Measurements from ENCODE around the gene APOL4.
"Not testable (repeated sequence)": the region's sequence is repeated elsewhere in the genome, so short reads cannot be mapped to it uniquely, and the experiment has no call there.

The APOL4 gene

DNA sequence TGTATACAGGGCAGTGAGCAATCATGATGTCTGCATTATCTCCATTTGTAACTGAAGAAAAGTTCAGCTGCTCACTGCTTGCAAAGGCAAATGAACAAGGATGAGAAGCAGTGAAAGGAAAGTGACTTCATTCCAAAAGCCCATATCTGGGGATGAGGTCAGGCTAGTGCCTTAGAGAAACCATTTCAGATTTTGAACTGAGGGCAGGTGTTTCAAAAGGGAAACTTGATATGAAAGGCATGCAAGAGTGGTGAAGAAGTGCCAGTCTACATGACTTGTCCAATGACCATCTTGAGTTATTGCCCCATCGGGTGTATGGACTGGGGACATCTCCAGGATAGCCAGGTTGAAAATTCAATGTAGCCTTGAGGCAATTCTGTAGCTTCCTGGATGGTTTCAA is 7.3 kb upstream of the APOL4 start:
- no peak for DNase-seq (ENCODE audit: low read depth in 2 of 2)

DNA sequence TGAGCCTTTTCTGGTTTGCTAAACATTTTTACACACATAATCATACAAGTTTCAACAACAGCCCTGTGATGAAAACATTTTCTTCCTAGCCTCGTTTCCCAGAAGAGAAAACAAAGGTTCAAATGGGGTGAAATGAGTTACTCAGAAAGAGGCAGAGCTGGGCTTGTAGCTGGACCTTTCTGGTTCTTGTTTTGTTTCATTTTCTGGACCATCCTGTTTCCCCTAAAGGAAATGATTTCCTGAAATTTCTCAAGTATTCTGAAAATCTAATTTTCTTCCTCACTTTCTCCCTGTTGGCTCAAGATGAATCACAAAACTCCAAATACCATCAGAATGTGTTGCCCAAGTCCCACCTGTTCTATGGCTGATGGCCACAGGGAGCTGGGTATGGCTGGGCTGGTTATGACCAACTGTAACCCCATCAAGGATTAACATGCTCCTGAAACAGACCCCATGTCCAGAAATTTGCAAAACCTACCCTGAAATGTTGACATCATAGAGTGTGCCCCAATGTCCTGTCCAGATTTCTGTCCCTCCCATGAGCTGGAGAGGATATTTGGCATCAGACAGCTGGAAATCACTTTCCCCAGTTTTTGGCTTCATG is 6.7 kb upstream of the APOL4 start:
- DNase-seq (ENCODE audit: low read depth in 2 of 2) = no peak

DNA sequence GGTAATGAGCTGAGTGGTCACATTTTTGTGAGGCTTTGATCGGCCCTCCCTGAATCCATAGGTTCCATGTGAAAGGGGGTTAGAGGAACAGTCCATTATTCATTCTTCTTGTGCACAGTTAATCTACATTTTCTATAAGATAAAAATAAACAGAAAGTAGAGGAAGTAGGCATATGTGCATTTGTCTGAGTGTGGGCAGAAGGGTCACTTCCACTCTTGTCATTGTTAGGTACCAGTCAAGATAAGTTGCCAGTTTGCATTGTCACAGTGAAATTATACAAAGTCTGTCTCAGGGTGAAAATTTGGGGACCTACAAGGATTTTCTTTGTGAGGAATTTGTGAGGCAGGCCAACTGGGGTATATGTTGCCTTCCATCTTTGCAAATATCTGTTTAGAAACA is 4.6 kb upstream of the APOL4 start:
- no peak for DNase-seq (ENCODE audit: low read depth in 2 of 2)

DNA sequence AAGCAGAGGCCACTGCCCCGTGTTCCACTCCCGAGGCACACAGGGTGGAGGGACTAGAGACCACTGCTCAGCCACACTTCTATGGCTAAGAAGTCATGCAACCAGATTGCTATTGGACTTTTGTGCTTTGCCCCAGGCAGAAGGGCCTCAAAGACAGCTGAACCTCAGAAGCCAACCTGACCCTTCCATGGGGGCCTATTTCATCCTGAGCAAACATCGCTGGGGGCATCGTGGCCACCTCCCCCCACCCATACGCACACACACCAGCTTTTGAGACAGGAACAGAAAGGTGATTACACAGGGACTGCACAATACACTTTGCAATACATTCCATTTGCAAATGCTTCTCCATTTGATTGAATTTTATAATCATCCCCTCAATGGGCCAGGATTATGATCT is 4.0 kb upstream of the APOL4 start:
- DNase-seq (ENCODE audit: low read depth in 2 of 2) = not testable (repeated sequence)

DNA sequence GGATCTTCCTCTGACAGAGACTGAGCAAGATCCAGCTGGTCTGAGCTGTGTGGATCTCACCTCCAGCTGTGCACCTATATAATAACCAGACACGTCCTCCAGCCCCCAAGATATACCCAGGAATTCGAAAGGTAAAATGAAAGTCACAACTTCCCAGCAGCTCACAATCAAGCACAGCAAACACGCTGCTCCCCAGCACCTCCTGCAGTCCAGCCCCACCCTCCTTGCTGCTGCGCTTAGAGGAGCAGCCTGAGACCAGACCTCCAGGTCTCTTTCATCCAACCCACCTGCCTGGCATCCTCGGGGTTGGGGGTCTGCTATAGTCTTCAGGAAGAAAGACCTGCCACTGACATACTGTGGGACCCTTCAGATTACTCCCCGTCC is 3.0 kb upstream of the APOL4 start:
- DNase-seq (ENCODE audit: low read depth in 2 of 2) = no peak

DNA sequence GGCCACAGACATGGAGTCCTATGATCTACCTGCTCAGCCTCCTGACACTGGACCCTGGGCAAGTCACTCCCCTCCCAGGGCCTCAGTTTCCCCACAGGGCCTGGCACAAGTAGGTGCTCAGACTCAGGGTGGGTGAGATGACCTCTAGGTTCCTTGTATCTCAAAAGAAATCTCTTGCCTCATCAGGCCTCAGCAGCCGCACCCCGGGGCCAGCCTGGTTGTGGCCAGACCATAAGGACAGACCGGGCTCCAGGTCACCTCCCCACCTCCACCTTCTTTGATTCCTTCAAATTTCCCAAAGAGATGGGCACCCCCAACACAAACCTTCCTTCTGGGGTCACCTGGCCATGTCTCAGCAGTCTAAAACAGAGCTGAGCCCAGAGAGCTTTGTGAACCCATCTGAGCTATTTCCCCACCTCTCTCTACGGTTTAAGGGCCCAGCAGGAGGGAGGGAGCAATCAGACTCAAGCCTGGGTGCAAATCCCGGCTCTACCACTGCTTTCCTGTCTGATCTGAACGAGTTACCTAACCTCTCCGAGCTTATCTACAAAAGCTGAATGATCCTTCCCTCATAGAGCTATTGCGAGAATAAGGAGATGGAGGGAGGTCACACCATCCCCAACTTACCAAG is 2.5 kb upstream of the APOL4 start:
- no peak for DNase-seq (ENCODE audit: low read depth in 2 of 2)

DNA sequence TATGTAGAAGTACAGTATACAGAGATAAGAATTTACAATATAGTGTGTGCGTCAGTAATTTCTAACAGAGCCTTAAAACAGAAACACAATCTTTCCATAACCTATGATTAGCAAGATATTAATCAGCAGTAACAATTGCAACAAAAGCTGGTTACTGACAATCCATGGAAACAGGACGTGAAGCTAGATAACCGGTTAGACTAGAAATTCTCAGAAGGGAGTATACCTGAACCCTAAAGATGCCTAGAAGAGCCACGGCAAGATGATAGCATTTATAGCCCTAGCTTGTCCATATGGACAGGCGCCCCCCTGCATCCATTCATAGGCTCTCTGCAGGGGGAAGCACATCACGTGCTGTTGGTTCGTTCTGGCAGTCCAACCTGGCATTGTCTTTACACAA is 1.8 kb upstream of the APOL4 start:
- not testable (repeated sequence) for DNase-seq (ENCODE audit: low read depth in 2 of 2)

DNA sequence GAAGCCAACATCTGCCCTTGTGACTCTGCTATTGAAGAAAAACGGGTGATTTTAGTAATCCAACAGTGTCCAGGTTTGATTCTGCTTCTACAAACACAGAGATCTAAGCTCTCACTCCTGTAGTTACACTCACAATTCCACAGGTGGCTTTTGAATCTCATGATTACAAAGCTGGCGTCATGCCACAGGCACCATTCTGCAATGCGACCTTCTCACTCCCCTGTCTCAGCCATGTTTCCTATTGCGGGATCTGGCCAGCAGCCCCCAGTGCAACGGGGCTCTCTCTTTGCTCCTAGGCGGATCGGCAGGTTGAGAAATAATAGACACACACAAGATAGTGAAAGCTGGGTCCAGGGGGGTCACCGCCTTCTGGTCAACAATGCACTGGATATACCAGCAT is 1.3 kb upstream of the APOL4 start:
- DNase-seq (ENCODE audit: low read depth in 2 of 2) = not testable (repeated sequence)

DNA sequence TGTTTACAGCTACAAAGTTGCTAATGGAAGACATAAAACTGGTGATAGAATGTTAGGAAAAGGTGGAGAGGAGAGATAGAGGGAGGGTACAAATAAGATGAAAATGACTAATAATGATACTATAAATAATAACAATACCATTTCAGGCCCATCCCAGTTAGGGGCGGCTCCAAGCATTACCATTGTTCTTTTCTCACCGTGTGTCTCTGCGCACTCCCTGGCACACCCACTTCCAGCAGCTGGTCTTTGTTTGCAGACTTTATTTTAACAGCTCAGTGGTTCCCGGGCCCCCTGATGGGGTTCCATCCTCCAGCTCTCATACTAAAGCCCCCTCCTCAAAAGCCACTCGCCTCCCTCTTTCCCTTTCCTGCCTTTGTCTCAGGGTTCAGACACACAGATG is 584 bp downstream of the APOL4 start:
- DNase-seq (ENCODE audit: low read depth in 2 of 2) = not testable (repeated sequence)

DNA sequence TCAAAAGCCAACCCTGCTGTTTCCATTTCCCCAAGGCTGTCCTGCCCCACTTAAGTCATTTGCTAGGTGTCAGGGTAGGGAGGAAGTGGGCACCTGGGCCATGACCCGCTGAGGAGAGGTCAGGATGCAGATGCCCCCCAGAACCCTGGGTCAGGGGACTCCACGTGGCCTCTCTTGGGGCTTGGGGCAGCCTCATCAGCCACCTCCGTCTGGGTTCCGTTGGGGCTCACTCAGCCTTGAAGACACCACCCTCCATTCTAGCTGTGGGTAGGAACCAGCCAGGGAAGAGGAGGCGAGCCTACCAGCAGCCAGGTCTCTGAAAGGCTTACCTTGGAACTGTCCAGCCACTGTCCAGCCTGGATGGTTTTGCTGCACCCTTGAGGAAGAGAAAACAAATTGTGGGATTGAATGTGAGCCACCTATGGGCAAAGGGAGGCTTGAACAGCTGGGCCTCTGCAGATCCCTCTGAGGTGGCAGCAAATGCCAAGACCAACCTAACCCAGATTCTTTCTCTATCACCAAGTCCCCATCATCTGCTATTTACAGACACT is 2.5 kb downstream of the APOL4 start:
- DNase-seq (ENCODE audit: low read depth in 2 of 2) = no peak

DNA sequence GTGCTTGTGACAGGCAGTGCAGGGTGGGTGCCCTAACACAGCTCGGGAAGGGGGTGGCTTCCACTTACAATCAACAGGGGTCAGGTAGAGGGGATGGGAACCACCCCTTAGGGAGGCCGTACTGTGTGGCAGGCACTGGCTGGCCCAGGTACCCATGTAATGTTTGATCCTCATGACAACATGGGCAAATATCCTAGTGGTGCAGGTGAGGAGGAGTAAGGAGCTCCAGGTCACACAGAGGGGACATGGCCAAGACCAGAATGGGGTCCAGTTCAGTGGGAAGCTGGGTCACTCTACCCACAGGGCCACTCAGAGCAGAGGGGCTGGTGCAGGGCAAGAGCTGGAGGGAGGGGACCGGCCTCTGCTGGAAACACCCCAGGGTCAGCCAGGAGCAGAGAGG is 3.1 kb downstream of the APOL4 start:
- DNase-seq (ENCODE audit: low read depth in 2 of 2) = no peak

DNA sequence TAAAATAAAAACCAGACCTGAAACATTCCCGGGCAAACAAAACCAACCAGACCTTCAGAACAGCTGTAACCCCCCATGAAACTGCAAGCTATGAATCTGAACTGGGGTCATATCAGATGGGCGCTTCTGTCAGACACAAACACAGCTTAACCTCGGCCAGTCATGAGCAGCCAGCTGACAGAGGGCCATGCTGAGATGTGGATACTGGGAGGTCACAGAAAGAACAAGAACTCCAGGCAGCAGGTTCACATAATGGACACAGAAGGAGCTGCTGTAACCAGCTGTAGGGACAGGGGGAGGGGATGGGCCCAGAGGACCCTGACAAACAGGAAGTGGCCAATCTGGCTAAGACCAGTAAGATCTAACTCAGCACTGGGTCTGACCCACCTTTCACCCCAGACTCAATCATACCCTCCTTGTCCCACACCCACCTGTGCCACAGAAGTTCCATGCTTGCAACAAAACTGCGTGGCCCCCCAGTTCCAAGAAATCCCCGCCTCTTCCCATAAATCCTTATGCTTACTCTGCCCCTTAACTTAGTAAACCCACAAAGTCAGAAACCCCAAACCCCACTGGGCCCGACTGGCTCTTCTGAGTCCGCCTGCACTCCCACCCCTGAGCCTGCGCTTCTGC is 4.0 kb downstream of the APOL4 start:
- no peak for DNase-seq (ENCODE audit: low read depth in 2 of 2)

DNA sequence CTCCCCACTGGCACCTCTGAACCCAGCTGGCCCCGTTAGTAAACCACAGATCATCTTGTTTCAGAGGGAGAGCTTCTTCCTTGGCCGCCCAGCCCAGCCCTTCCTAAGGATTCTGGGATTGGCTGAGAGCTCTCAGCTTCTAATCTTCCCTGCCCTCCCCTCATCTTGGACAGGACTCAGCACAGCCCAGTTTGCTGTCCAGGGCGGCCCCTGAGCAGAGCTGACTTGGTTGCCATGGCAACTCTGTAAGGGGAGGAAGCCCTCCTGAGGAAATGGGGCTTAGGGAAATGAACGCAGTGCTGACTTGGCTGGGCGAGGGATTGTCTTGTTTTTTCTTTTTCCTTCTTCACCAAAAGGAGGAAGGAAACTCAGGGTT is 4.6 kb downstream of the APOL4 start:
- DNase-seq (ENCODE audit: low read depth in 2 of 2) = no peak

DNA sequence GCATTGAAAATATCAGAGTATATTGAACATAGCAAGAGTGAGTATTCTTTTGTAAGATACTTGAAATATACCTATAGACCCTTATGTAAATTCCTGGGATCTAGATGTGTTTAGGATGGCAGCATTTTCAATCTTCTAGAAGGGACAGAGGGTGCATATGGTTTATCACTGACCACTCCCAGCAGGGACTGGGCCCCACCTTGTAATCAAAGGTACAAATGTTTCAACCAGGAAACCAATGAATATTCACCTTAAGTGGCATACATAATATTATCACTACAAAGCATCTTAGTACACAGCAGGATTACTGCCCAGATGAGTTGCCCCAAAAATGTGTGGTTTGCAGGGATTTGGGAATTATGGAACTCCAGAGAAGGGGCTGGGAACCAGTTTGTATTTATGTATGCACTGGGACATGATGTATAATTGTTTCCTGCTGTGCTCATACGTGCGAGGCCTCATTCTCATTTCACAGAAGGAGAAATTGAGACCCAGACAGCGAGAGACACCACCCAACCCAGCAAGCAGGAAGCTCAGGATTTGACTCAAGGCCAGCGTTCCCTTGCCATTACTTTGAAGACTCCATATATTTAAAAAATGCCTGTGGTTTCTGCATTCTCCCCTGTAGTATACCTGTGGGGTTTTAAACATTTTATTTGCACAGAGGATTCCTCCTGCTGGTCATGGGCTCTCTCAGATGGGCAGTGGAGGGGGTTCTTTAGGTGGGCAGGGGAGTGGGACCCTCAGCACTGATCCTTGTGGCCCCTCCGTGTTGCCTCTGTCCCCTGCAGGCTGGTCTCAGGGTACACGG is 5.2 kb downstream of the APOL4 start:
- no peak for DNase-seq (ENCODE audit: low read depth in 2 of 2)

DNA sequence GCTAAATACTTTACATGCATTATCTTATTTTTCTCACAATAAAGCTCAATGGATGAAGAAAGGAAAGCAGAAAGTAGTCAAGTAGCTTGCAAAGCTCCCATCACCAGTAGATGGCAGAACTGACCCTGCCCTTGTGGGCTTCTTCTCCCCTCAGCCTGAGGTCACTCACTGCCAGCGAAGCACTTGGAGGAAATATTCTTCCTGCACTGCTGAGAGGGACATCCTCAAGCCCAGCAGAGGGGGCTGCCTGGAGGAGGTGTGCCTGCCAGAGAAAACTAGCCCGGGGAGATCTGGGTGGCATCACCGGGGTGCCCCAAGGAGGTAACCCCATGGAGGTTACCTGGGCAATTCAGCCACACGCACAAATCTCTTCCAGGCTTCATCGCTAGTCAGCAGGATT is 6.6 kb downstream of the APOL4 start:
- DNase-seq (ENCODE audit: low read depth in 2 of 2) = peak; percentile 15 to 22

DNA sequence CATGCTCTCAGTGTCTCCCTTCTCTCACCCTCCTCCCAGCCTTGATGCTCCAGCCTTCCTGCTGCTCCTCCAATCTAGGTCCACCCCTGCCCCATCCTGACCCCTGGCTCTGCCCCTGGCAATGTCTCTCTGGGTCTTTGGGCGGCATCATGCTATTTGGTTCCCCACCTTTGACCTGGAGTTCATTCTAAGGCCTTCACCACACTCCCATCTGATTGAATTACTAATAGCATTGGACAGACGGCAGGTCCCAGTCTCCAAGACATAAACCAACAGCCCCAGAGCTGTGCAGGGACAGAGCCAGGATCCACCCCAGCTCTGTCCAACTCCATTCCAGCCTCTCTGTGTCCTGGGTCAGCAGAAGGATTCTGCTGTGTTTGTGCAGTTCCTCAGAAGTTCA is 7.2 kb downstream of the APOL4 start:
- no peak for DNase-seq (ENCODE audit: low read depth in 2 of 2)

DNA sequence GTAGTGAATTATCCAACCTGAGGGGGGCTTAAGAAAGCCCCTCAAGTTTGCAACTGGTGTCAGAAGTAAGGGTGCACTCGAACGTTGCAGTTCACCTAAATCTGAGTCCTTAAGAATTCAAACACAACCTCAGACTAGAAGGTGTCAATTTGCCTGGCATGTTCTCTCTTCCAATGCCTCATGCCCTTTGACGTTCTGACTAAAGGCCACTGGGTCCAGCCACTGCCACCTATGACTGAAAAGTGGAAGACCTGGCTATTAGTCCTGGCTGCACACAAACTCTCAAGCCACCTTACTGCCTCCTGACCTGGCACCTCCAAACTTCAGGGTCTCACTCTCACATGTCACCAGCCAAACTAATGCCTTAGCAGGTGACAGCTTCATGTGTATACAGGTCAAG is 8.0 kb downstream of the APOL4 start:
- no peak for DNase-seq (ENCODE audit: low read depth in 2 of 2)

DNA sequence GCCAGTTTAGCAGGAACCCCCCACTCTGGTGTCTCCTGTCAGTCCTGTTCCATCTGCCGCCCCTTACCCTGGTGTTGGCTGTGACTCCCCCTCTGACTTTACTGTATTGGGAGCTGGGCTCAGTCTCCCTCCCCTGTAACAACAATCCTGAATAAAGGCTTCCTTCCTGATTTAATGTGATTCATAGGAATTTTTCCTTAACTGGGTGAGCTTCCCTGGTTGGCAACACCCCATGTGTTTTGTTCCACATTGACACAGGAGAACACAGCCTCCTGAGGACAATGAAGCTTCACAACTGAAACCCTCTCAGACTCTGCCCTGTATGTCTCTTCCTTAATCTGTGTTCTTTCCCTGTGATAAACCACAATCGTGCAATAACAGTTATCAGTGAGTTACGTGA is 8.4 kb downstream of the APOL4 start:
- no peak for DNase-seq (ENCODE audit: low read depth in 2 of 2)

DNA sequence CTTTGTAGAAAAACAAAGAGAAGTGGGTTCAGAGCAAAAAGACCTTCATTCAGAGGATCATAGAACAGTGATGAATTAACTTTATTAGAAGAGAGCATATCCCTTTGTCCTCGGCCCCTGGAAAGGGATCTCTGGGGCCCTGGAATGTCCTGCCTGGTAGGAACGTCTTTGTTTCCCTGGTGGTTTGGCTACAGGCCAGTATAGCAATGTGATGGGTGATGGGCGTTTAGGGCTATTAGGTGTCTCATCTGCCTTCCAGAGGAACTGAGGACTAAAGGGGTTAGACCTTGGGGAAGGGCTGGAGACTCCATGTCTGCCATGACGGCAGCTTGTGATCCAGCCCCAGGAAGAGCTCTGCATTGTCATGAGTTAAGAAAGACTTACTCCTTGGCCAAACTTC is 9.1 kb downstream of the APOL4 start:
- DNase-seq (ENCODE audit: low read depth in 2 of 2) = no peak

DNA sequence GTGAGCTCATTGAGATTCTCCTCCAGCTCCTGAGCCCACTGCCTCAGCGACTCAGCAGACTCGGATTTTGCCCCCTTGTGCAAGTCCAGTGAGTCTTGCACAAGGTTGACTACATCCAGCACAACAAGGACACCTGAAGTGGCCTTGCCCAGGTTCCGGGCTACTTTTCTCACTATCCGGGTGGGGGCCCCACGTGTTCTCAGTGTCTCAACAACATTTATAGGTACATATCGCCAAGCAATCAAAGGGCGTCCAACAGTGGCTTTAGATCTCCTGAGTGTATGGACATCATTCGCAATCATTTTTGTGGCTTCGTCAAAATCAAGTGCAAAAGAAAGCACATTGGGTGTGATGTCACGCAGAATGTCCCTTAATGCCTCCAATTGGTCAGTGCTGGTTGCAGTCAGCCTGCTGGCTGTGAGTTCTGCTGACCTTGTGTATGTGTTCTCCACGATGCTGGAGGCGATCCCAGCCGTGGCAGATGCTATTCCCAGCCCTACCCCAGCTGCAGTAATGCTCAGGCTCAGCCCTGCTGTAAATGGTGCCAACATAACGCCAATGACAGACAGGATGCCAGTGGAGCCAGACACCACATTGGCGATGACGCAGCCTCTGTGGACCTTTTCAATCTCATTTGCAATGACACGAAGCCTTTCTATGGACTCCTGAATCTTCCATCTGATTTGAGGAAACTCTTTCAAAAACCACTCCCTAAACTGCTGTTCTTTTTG is 10.3 kb downstream of the APOL4 start:
- no peak for DNase-seq (ENCODE audit: low read depth in 2 of 2)

DNA sequence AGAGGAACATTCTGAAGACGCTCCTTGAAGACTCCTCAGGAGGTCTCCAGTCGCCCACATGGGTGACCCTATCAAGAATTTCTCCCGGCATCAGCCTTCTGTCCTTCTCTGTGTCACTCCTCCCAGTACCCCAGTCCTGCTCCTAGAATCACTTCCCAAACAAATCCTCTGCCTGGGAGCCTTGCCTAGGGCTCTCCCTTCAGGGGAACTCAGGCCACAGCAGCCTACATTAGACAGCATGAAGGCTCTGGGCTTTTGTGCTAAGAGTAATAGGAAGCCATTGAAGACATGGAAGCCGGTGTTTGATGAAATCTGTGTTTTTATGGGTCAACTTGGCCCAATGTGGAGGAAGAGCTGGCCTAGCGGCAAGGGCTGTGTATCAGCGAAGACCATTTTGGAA is 13.7 kb downstream of the APOL4 start:
- not testable (repeated sequence) for DNase-seq (ENCODE audit: low read depth in 2 of 2)

Measured in stimulated activated CD4-positive, alpha-beta T cell treated with anti-CD3 and anti-CD28 coated beads, Interleukin-1b, Interleukin-23, amount 100 ng/mL, for 4 hours (primary cell).